Vagina (tissue), 2 donors: ENCODE measurements around the gene AQP6. TPM values are rescaled to one million over a fixed set of nuclear protein-coding genes. Genes with fewer than 3 reads are reported as not detected.
A peak's percentile ranks its signal among the peaks of the same experiment; 100 is the strongest.

Experiments
- DNase-seq, 2 donors: peaks; one replicate each; pipeline ENCODE4 v3.0.0-alpha.2; 2017; ENCODE audit errors: extremely low spot score in 2 of 2
- H3K27ac ChIP-seq: fragments of 200-600 bp; sonication (generic); one replicate; pipeline ENCODE4 v1.5.1; 2019
- H3K27me3 ChIP-seq: fragments of 200-600 bp; sonication (generic); one replicate; pipeline ENCODE4 v1.5.1; 2019
- H3K36me3 ChIP-seq, 2 donors: fragments of 200-600 bp; sonication (generic); one replicate each; pipeline ENCODE4 v1.5.1; 2017 to 2019
- H3K4me1 ChIP-seq: fragments of 200-600 bp; sonication (generic); one replicate; pipeline ENCODE4 v1.5.1; 2019
- H3K4me3 ChIP-seq, 2 donors: fragments of 200-600 bp; sonication (generic); 1 replicate in 1 of 2; 2 replicates in 1 of 2; pipeline ENCODE4 v1.5.1; 2016 to 2019
- H3K9me3 ChIP-seq: fragments of 200-600 bp; sonication (generic); one replicate; pipeline ENCODE4 v1.5.1; 2019
- CTCF ChIP-seq, 3 experiments: fragments of 450-650 bp in 2 of 3; fragments of 200-600 bp in 1 of 3; sonication (generic) in 1 of 3; IDR thresholded peaks; one replicate each; pipeline ENCODE4 v1.5.1; 2017 to 2019; ENCODE audit warnings: antibody characterized with exemption in 3 of 3, mild to moderate bottlenecking in 2 of 3, moderate library complexity in 2 of 3
- POLR2A ChIP-seq, 2 donors: fragments of 450-650 bp; IDR thresholded peaks; one replicate each; pipeline ENCODE4 v1.6.1; 2017; ENCODE audit warnings: antibody characterized with exemption in 2 of 2, mild to moderate bottlenecking in 2 of 2, moderate library complexity in 2 of 2
- POLR2AphosphoS5 ChIP-seq, 2 donors: sonication (generic); formaldehyde crosslinking; IDR thresholded peaks; one replicate each; pipeline ENCODE4 v1.9.0; 2017; ENCODE audit warnings: antibody characterized with exemption in 2 of 2, mild to moderate bottlenecking in 2 of 2, low read depth in 1 of 2; ENCODE audit not compliant: insufficient read depth in 1 of 2
- intact Hi-C: fragments of 100-400 bp; cut with DNase I; formaldehyde crosslinking; loops from one replicate; pipeline ENCODE4 v1.15.1; 2023
- total RNA-seq: library from RNA; depleted of rRNA; stranded (reverse); fragments of >200 nt; gene quantifications from one replicate; pipeline ENCODE4 v1.2.3, GENCODE V29; 2016

Gene AQP6
- total RNA-seq, 1 donor from 2014 or later: not detected

GRCh38 chr12:49969027-49969426 lies 3.7 kb upstream of the AQP6 start:
- no peaks in the 10 kb centered on the region for H3K36me3 ChIP-seq
- DNase-seq: no peak
- no peak for TF ChIP-seq POLR2AphosphoS5 (IDR thresholded peaks at IDR 0.05; ENCODE audit: insufficient read depth in 1 of 2, low read depth in 1 of 2)
- no peak for TF ChIP-seq POLR2A (IDR thresholded peaks at IDR 0.05)
- TF ChIP-seq CTCF (IDR thresholded peaks at IDR 0.05): no peak
- intact Hi-C loops: loop anchor here (5.0 kb wide), 1 partner anchor 103 kb away; no protein-coding TSS in a partner anchor
- H3K9me3 ChIP-seq: no peaks in the 10 kb centered on the region
- no peak overlapping the region for H3K27ac ChIP-seq
- H3K4me1 ChIP-seq: peaks cover 10% of the 10 kb centered on the region
- no peak overlapping the region for H3K4me3 ChIP-seq
- no peaks in the 10 kb centered on the region for H3K27me3 ChIP-seq

GRCh38 chr12:49969651-49970429 lies 2.9 kb upstream of the AQP6 start:
- no peak overlapping the region for H3K4me3 ChIP-seq
- no peak for DNase-seq
- intact Hi-C loops: loop anchor here (5.0 to 10.0 kb wide), 2 partner anchors 85 to 102 kb away; partner anchors contain the start of gene ASIC1
- no peaks in the 10 kb centered on the region for H3K27me3 ChIP-seq
- no peak for TF ChIP-seq CTCF (IDR thresholded peaks at IDR 0.05)
- no peak for TF ChIP-seq POLR2A (IDR thresholded peaks at IDR 0.05)
- no peak for TF ChIP-seq POLR2AphosphoS5 (IDR thresholded peaks at IDR 0.05; ENCODE audit: insufficient read depth in 1 of 2, low read depth in 1 of 2)
- peaks cover 15% of the 10 kb centered on the region for H3K4me1 ChIP-seq
- no peaks in the 10 kb centered on the region for H3K36me3 ChIP-seq
- H3K9me3 ChIP-seq: no peaks in the 10 kb centered on the region
- no peak overlapping the region for H3K27ac ChIP-seq

GRCh38 chr12:49970658-49971057 lies 2.1 kb upstream of the AQP6 start:
- Histone ChIP-seq H3K27me3 (no peaks in the 10 kb centered on the region), H3K36me3 (no peaks in the 10 kb centered on the region), H3K4me1 (peaks cover 15% of the 10 kb centered on the region), H3K27ac (no peak overlapping the region), H3K9me3 (no peaks in the 10 kb centered on the region), H3K4me3 (no peak overlapping the region)
- intact Hi-C loops: loop anchor here (10.0 kb wide), 1 partner anchor 84 kb away; the partner anchor contains the start of gene ASIC1
- TF ChIP-seq CTCF (IDR thresholded peaks at IDR 0.05) (no peak), POLR2AphosphoS5 (IDR thresholded peaks at IDR 0.05; ENCODE audit: insufficient read depth in 1 of 2, low read depth in 1 of 2) (no peak), POLR2A (IDR thresholded peaks at IDR 0.05) (no peak)
- no peak for DNase-seq

- TF ChIP-seq POLR2AphosphoS5 (IDR thresholded peaks at IDR 0.05; ENCODE audit: insufficient read depth in 1 of 2, low read depth in 1 of 2) (no peak), CTCF (IDR thresholded peaks at IDR 0.05) (no peak), POLR2A (IDR thresholded peaks at IDR 0.05) (no peak)
- no peak overlapping the region for H3K4me3 ChIP-seq
- H3K27me3 ChIP-seq: no peaks in the 10 kb centered on the region
- H3K4me1 ChIP-seq: peaks cover 15% of the 10 kb centered on the region
- H3K9me3 ChIP-seq: no peaks in the 10 kb centered on the region
- intact Hi-C loops: loop anchor here (10.0 kb wide), 1 partner anchor 84 kb away; the partner anchor contains the start of gene ASIC1
- DNase-seq: no peak
- no peaks in the 10 kb centered on the region for H3K36me3 ChIP-seq
- H3K27ac ChIP-seq: no peak overlapping the region
Observed at GRCh38 chr12:49971141-49971540, 1.6 kb upstream of the AQP6 start.

- Histone ChIP-seq H3K27me3 (no peaks in the 10 kb centered on the region), H3K27ac (no peak overlapping the region), H3K4me3 (no peak overlapping the region), H3K4me1 (peaks cover 14% of the 10 kb centered on the region), H3K9me3 (no peaks in the 10 kb centered on the region), H3K36me3 (no peaks in the 10 kb centered on the region)
- no peak for TF ChIP-seq POLR2A (IDR thresholded peaks at IDR 0.05)
- peak in 1 of 2 donors; percentile 79 for DNase-seq
- intact Hi-C loops: loop anchor here (10.0 kb wide), 1 partner anchor 83 kb away; the partner anchor contains the start of gene ASIC1
Observed at GRCh38 chr12:49972129-49972528, 618 bp upstream of the AQP6 start.
